Activated naive CD8-positive, alpha-beta T cell (primary cell): ENCODE data around the gene PDCD2L.
A peak's percentile ranks its signal among the peaks of the same experiment; 100 is the strongest.
"Not testable (repeated sequence)": the region's sequence is repeated elsewhere in the genome, so short reads cannot be mapped to it uniquely, and the experiment has no call there.

Experiments
- H3K27ac Mint-ChIP-seq: one replicate; pipeline ENCODE4 v1.8.0; 2021; ENCODE audit warnings: mixed read lengths
- H3K27me3 Mint-ChIP-seq: one replicate; pipeline ENCODE4 v1.8.0; 2021; ENCODE audit warnings: mixed read lengths
- H3K36me3 Mint-ChIP-seq: one replicate; pipeline ENCODE4 v1.8.0; 2021; ENCODE audit warnings: mixed read lengths
- H3K4me1 Mint-ChIP-seq: one replicate; pipeline ENCODE4 v1.8.0; 2021; ENCODE audit warnings: low read depth, mixed read lengths
- H3K4me3 Mint-ChIP-seq: one replicate; pipeline ENCODE4 v1.8.0; 2021; ENCODE audit warnings: mild to moderate bottlenecking, mixed read lengths
- H3K9me3 Mint-ChIP-seq: one replicate; pipeline ENCODE4 v1.8.0; 2021; ENCODE audit warnings: low read depth, mixed read lengths

Gene PDCD2L

GRCh38 chr19:34366738-34367623, 37.2 kb upstream of the PDCD2L start:
- H3K9me3 Mint-ChIP-seq, result no peaks in the 10 kb centered on the region
- peaks cover 5% of the 10 kb centered on the region for H3K36me3 Mint-ChIP-seq
- no peaks in the 10 kb centered on the region for H3K27me3 Mint-ChIP-seq
- peaks cover 32% of the 10 kb centered on the region for H3K4me1 Mint-ChIP-seq
- peak overlapping the region; percentile 99 for H3K4me3 Mint-ChIP-seq
- H3K27ac Mint-ChIP-seq, result peak overlapping the region; percentile 70

DNA sequence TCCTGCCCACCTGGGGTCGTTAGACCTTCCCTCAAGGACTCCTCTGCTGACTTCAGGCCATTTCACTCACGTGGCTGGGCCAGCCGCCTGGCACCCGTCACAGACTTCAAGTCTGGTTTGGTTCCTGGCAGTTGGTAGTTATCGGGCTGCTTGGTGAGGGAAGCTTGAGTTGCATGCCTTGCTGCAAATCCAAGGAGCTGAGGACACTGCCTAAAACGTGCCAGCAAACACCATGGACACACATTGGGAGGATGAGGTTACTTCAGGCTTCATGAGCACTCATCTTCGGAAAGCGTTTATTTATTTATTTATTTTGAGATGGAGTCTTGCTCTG, 36.6 kb upstream of the PDCD2L start:
- H3K27ac Mint-ChIP-seq, result no peak overlapping the region
- H3K4me3 Mint-ChIP-seq, result peak overlapping the region; percentile 38
- no peaks in the 10 kb centered on the region for H3K9me3 Mint-ChIP-seq
- no peaks in the 10 kb centered on the region for H3K27me3 Mint-ChIP-seq
- peaks cover 33% of the 10 kb centered on the region for H3K4me1 Mint-ChIP-seq
- H3K36me3 Mint-ChIP-seq, result peaks cover 5% of the 10 kb centered on the region

DNA sequence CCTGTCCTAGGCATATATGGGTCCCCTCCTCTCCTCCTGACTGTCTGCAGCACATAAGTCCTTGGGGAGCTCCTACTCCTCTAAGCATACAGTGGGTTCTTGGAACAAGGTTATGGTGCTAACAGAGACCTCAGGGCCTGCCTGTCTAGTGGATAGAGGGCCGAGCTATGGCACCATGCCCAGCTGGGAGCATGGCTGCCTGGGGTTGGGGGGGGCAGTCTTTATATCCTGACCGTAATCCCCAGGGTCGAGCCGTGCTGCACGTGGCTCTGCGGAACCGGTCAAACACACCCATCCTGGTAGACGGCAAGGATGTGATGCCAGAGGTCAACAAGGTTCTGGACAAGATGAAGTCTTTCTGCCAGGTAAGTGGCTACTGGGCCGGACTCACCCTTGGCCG, 35.9 kb upstream of the PDCD2L start:
- Mint-ChIP-seq H3K36me3 (peaks cover 5% of the 10 kb centered on the region), H3K4me3 (peak overlapping the region; percentile 70), H3K27ac (no peak overlapping the region), H3K4me1 (peaks cover 33% of the 10 kb centered on the region), H3K9me3 (no peaks in the 10 kb centered on the region), H3K27me3 (no peaks in the 10 kb centered on the region)

- not testable (repeated sequence) for H3K27me3 Mint-ChIP-seq
- peaks cover 35% of the 10 kb centered on the region for H3K4me1 Mint-ChIP-seq
Observed at GRCh38 chr19:34369166-34369565, 35.0 kb upstream of the PDCD2L start.

GRCh38 chr19:34370117-34370516, 34.1 kb upstream of the PDCD2L start:
- H3K36me3 Mint-ChIP-seq, result peaks cover 9% of the 10 kb centered on the region
- peaks cover 30% of the 10 kb centered on the region for H3K4me1 Mint-ChIP-seq
- H3K27ac Mint-ChIP-seq, result no peak overlapping the region
- H3K4me3 Mint-ChIP-seq, result no peak overlapping the region
- H3K27me3 Mint-ChIP-seq, result no peaks in the 10 kb centered on the region
- no peaks in the 10 kb centered on the region for H3K9me3 Mint-ChIP-seq

More at GRCh38 chr19:34369166-34369565, 35.0 kb upstream of the PDCD2L start:
- not testable (repeated sequence) for H3K9me3 Mint-ChIP-seq, H3K27ac Mint-ChIP-seq, H3K36me3 Mint-ChIP-seq, H3K4me3 Mint-ChIP-seq

- H3K27me3 Mint-ChIP-seq, result no peaks in the 10 kb centered on the region
- H3K4me1 Mint-ChIP-seq, result peaks cover 26% of the 10 kb centered on the region
- H3K27ac Mint-ChIP-seq, result no peak overlapping the region
- no peak overlapping the region for H3K4me3 Mint-ChIP-seq
- H3K36me3 Mint-ChIP-seq, result peaks cover 9% of the 10 kb centered on the region
- no peaks in the 10 kb centered on the region for H3K9me3 Mint-ChIP-seq
Observed at GRCh38 chr19:34370983-34371382, 33.2 kb upstream of the PDCD2L start.

GRCh38 chr19:34373601-34374288, 30.5 kb upstream of the PDCD2L start:
- H3K27me3 Mint-ChIP-seq, result no peaks in the 10 kb centered on the region
- no peak overlapping the region for H3K4me3 Mint-ChIP-seq
- H3K9me3 Mint-ChIP-seq, result no peaks in the 10 kb centered on the region
- no peak overlapping the region for H3K27ac Mint-ChIP-seq
- H3K4me1 Mint-ChIP-seq, result peaks cover 11% of the 10 kb centered on the region
- H3K36me3 Mint-ChIP-seq, result peaks cover 6% of the 10 kb centered on the region

DNA sequence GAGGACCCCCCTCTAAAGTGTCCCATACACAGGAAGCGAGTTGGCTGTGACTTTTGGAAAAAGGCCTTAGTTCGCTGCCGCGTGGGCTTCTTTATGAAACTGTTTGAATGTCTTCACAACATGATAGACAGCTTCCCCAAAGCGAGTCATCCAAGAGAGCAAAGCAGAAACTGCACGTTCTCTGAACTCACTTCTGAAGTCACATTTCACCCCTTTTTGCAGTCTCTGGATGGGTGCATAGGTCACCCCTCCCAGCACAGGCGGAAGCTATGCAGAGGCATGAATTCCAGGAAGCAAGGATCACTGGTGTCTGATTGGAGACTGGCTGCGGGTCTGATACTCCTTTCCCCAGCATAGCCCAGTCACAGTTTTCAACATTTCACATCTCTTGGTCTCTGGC, 28.6 kb upstream of the PDCD2L start:
- H3K4me1 Mint-ChIP-seq, result peaks cover 9% of the 10 kb centered on the region
- H3K27ac Mint-ChIP-seq, result no peak overlapping the region
- no peaks in the 10 kb centered on the region for H3K27me3 Mint-ChIP-seq
- no peak overlapping the region for H3K4me3 Mint-ChIP-seq
- H3K36me3 Mint-ChIP-seq, result peaks cover 6% of the 10 kb centered on the region
- no peaks in the 10 kb centered on the region for H3K9me3 Mint-ChIP-seq

DNA sequence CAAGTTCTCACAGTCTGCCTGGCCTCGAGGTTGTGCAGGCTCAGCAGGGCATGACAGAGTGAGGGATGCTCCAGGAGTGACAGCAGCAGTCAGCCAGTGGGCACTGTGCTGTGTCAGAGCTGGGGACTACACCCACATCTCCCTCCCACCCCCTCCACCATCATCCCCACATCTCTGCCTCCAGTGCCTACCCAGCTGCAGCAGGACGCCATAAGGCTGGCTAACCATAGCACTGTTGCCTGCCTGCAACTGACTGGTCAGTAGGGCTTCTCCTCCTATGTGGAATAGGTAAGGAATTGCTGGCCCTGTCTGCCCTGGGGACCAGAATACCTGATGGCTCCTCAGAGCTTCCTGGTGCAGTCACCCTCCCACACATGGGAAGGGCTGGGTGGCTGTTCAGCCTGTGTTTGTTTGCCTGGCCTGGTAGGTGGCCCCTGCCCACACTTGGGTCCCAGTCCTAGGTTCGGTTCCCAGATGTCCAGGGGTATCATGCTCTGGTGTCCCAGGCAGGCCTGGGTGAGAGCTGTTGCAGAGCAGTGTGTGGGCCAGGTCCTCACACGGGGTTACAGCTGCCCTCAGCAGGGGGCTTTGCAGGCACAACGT, 23.5 kb upstream of the PDCD2L start:
- H3K27me3 Mint-ChIP-seq, result no peaks in the 10 kb centered on the region
- peaks cover 3% of the 10 kb centered on the region for H3K4me1 Mint-ChIP-seq
- no peak overlapping the region for H3K4me3 Mint-ChIP-seq
- peaks cover 5% of the 10 kb centered on the region for H3K36me3 Mint-ChIP-seq
- no peaks in the 10 kb centered on the region for H3K9me3 Mint-ChIP-seq
- H3K27ac Mint-ChIP-seq, result no peak overlapping the region

DNA sequence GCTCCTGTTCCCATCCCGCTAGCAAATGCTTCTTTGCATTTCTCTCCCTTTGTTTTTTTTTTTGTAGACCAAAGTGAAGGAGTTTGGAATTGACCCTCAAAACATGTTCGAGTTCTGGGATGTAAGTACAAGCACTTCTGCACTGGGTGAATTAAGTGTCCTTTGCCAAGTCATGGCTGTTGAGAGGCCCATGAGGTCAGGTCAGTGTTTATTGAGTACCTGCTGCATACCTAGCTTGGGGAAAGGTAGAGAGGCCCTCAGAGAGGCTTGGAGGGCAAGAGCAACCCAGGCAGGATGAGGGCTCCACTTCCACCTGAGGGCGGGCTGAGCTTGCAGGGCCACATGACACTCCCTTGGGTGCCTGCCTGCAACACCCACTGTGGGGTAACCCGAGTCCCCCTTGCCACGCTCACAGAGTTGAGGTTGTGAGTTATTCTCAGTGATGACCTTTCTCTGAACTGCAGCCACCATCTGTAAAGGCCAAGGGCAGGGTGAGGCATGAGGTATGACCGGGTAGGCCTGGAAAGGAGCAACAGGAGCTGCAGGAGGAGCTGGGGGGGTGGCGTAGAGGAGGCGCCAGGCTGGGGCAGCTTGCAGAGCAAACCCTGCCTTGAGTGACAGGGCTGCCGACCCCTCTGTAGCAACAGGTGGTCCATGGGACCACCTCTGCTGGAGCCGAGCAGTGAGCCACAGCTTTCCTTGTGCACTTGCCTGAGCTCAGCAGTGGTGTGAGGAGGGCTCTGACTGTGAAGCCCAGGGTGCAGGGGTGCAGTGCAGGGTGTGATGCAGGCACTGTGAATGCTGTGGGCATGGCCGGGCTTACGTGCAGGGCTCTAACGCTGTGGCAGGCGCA, 22.6 kb upstream of the PDCD2L start:
- Mint-ChIP-seq H3K36me3 (peaks cover 7% of the 10 kb centered on the region), H3K27me3 (no peaks in the 10 kb centered on the region), H3K4me3 (no peak overlapping the region), H3K4me1 (peaks cover 3% of the 10 kb centered on the region), H3K27ac (no peak overlapping the region), H3K9me3 (no peaks in the 10 kb centered on the region)

GRCh38 chr19:34382471-34382870, 21.7 kb upstream of the PDCD2L start:
- no peak overlapping the region for H3K4me3 Mint-ChIP-seq
- H3K27me3 Mint-ChIP-seq, result no peaks in the 10 kb centered on the region
- peaks cover 7% of the 10 kb centered on the region for H3K36me3 Mint-ChIP-seq
- H3K9me3 Mint-ChIP-seq, result no peaks in the 10 kb centered on the region
- H3K4me1 Mint-ChIP-seq, result peaks cover 4% of the 10 kb centered on the region
- H3K27ac Mint-ChIP-seq, result peak overlapping the region; percentile 46

DNA sequence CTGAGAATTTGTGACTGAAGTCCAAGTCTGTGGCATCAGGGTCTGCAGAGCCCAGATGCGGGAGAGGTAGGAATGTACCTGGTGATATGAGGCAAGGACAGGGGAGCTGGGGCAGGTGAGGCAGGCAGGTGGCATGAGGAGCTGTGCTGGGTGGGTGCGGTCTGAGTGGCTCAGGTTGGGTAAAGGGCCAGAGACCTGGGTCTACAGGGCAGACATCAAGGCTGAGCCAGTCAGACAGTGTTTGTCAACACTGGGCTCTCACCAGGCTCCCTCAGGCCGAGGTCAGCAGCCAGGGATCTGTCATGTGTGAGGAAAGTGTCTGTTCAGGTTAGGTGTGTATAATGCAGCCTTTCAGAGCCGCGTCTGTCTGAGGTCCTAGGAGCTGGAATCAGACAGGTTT, 20.6 kb upstream of the PDCD2L start:
- Mint-ChIP-seq H3K27ac (peak overlapping the region; percentile 28), H3K27me3 (no peaks in the 10 kb centered on the region), H3K4me3 (no peak overlapping the region), H3K36me3 (peaks cover 7% of the 10 kb centered on the region), H3K9me3 (no peaks in the 10 kb centered on the region), H3K4me1 (peaks cover 4% of the 10 kb centered on the region)

DNA sequence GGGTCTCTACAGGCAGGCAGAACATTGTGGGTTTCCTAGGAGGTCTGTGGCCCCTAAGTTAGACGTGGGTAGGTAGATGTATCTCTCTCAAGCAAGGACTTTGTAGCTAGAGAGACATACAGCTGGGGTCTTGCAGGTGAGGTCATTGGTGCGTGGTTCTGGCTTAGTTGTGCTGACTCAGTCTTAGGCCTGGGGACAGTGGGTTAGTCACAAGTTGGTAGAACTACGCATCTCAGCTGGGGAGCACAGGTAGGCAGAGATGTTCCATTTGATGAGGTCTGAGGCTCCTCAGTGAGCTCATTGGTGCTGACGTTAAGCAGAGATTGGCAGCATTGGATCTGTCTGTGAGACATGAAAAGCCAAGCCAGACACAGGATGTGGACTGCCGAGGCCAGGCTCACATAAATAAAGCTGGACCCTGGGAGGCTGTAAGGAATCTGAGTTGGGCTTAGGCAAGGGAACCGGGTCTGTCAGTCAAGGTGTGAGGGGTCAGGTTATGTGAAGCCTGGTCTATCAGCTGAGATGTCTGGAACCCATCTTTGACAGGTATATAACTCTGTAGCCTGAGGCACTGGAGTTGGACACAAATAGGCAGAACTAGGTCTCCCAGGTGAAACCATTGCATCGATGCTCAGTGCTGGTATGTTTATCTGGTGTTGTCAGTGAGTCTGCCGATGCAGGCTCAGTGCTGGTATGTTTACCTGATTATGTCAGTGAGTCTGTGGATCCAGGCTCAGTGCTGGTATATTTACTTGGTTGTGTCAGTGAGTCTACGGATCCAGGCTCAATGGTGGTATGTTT, 17.4 kb upstream of the PDCD2L start:
- Mint-ChIP-seq H3K4me3 (no peak overlapping the region), H3K27ac (no peak overlapping the region), H3K27me3 (no peaks in the 10 kb centered on the region), H3K4me1 (peaks cover 4% of the 10 kb centered on the region), H3K9me3 (no peaks in the 10 kb centered on the region), H3K36me3 (peaks cover 7% of the 10 kb centered on the region)

GRCh38 chr19:34387446-34387810, 16.8 kb upstream of the PDCD2L start:
- no peaks in the 10 kb centered on the region for H3K27me3 Mint-ChIP-seq
- H3K36me3 Mint-ChIP-seq, result peaks cover 7% of the 10 kb centered on the region
- peaks cover 4% of the 10 kb centered on the region for H3K4me1 Mint-ChIP-seq
- H3K4me3 Mint-ChIP-seq, result no peak overlapping the region
- no peaks in the 10 kb centered on the region for H3K9me3 Mint-ChIP-seq
- H3K27ac Mint-ChIP-seq, result no peak overlapping the region
